ENCODE measurements around the gene ESR1. TPM values are rescaled to one million over a fixed set of nuclear protein-coding genes. Genes with fewer than 3 reads are reported as not detected.
A peak's percentile ranks its signal among the peaks of the same experiment; 100 is the strongest.

The ESR1 gene
- 1 to 10 TPM in 3 of 4 donors, under 1 TPM in 1; 0.66 to 1.9 (median 1.1) TPM for polyA plus RNA-seq (ENCODE audit: insufficient read length in 4 of 4)

- no peak for DNase-seq (ENCODE audit: low read depth in 4 of 4, low spot score in 3 of 4)
Measured at GRCh38 chr6:151807513-151808370, at the start of gene ESR1. Gene ESR1 (plus strand): TSS chr6:151807682. CDS start chr6:151807913, 231 bp downstream.

DNA sequence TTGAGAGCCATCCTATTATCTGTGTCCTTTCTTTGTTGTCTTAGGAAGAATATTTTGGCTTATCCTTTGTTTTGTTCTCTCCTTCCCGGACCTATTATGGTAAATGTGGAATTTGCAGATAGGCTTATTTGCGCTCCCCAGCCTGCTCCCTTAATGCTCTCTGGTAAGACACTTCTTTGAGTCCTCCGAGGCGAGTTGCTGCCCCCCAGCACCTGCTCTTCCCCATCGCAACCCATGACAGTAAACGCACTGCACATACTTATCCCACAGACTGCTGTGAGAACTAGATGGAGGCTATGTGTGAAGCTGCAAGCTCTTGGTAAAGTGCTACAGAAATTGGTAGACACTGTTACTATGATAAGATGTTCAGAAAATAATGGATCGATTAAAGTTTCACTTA, 47.0 kb upstream of the ESR1 start:
- no peak for DNase-seq (ENCODE audit: low read depth in 4 of 4, low spot score in 3 of 4)

DNA sequence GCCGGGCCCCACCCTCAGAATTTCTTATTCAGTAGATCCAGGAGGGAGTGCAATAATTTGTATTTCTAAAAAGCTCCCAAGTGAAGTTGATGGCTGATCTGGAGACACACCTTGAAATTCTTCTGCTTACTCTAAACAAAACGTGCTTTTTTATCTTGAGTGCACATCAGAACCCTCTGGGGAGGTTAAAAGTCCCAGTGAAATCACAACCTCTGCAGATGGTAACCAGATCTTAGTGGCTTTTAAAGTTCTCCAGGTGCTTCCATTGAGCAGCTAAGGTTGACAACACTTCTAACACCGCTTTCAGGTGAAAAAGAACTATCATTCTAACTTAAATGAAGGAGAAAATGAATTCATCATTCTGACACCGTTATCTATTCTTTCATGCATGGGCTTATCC, 45.6 kb upstream of the ESR1 start:
- no peak for DNase-seq (ENCODE audit: low read depth in 4 of 4, low spot score in 3 of 4)

DNA sequence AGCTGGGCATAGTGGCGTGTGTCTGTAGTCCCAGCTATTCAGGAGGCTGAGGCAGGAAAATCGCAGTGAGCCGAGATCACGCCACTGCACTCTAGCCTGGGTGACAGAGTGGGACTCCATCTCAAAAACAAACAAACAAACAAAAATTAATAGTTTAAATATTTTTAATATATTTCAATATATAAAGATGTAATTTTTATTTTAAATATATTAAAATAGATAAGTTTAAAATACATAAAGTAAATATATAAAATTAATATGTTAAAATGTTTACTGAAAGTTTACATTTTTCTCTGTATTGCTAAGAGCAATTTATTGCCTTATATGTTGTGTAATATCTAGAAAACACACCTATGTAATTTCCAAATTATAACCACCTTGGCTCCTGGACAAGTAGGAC, 44.7 kb upstream of the ESR1 start:
- no peak for DNase-seq (ENCODE audit: low read depth in 4 of 4, low spot score in 3 of 4)

DNA sequence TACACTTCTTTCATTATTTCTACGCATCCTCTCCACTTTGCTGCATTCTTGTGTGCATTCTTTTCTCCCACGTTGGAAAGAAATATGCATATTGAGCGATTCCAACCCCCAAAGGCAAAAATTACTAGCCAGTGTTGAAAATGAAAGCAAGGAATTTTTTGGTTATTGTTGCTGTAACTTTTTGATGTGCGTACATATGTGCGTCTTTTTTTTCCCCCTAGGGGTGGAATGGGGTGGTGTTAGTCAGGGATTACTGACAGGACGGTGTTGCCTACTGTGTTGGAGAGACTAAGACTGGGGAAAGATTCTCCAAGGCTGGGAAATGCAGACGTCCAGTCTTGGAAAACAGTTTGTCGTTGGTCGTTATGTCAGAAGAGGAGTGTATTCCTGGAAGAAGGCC, 44.2 kb upstream of the ESR1 start:
- DNase-seq (ENCODE audit: low read depth in 4 of 4, low spot score in 3 of 4) = no peak

- peak in 3 of 4 donors; percentile 25 to 36 (median 33) for DNase-seq (ENCODE audit: low read depth in 4 of 4, low spot score in 3 of 4)
Measured at GRCh38 chr6:151763938-151764680, 43.4 kb upstream of the ESR1 start.

DNA sequence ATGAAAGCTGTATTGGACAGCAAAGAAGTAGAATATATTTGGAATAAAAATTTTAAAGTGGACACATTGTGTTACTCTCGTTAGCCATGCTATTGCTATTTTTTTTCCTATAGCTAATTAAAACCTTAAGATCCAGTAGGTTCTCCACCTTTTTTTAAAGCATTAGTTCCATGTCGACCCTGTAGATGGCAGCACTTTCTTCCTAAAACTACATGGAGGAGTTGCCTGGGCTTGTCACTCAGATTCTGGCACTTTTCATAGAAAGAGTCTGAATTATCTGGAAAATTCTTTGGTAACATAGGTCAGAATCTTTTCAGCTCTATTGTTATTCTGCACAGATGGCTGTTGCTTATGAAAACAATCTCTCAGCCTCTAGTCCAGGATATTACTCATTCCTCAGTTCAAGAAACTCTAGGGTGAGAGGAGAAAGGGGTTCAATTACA, 42.0 kb upstream of the ESR1 start:
- peak in 3 of 4 donors; percentile 19 to 50 (median 45) for DNase-seq (ENCODE audit: low read depth in 4 of 4, low spot score in 3 of 4)

DNA sequence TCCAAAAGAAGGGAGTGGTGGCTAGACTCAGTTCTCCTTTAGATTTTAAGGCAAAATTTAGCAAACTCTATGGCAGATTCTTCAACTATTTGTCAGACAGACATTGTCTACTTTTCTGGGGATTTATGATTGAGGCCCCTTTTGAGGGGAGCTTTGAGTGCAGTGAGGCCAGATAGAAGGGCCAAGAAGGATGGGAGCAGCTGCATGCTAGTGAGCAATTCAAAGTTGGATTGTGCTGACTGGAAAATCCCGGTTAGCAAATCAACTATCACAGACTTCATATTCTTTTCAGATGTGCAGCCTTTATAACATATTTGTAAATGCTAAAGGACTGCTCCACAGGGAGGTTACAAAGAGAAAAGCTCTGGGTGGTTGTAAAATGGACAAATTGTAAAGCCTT, 35.0 kb upstream of the ESR1 start:
- DNase-seq (ENCODE audit: low read depth in 4 of 4, low spot score in 3 of 4) = no peak

DNA sequence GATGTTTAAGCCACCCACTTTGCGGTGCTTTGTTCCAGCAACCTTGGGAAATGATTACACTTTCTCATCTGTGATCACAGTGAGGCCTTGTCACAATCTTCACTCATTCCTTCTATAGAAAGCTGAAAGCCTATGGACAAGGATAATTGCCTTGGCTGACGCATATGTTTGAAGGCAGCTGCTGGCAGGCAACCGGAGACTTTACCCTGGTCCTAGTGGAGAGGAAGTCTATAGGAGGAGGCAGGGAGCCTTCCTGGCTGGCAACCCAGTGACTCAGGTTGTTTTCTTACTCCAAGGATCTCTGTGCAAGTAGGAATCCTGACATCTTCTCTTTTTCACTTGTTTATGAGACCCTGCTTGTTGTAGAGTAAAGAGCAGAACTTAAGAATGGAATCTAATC, 34.1 kb upstream of the ESR1 start:
- no peak for DNase-seq (ENCODE audit: low read depth in 4 of 4, low spot score in 3 of 4)

GRCh38 chr6:151782560-151782959, 24.9 kb upstream of the ESR1 start:
- no peak for DNase-seq (ENCODE audit: low read depth in 4 of 4, low spot score in 3 of 4)

DNA sequence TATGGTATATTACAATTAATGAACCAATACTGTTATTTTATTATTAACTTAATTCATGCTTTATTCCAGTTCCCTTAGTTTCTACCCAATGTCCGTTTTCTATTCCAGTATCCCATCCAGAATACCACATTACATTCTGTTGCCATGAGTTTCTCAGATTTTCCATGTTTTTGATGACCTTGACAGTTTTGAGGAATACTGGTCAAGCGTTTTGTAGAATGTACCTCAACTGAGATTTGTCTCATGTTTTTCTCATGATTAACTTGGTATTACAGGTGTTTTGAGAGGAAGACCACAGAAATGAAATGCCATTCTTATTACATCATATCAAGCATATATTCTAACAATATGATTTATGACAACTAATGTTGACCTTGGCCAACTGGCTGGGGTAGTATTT, 23.8 kb upstream of the ESR1 start:
- DNase-seq (ENCODE audit: low read depth in 4 of 4, low spot score in 3 of 4) = no peak

DNA sequence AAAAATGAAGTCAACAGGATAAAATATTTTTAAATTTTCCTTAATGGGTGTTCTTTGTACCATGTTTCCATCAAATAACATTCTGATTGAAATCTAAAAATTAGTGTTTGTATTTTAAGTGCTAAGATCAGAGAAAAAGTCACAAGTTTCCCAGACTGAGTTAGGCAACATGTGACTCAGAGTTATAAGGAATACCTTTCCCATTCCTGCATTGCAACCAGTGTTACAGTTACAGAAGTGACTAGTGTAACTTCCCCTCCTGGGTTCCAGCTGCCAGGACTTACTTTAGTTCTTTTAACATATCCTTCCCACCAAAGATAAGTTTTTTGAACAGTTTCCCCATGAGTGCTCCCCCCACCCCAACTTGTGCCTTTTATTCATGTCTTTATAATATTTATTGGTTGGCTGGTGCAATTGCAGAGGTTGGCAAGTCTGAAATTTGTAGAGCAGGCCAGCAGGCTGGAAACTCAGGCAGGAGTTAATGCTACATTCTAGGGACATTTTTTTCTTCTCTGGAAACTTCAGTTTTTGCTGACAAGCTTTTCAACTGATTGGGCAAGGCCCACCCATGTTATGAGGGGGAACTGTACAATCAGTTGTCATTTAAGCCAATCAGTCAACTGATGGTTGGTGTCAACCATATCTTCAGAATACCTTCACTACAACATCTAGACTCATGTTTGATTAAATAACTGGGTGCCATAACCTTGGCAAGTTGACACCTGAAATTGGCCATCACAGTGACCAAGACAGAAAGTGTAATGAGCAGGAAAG, 22.9 kb upstream of the ESR1 start:
- no peak for DNase-seq (ENCODE audit: low read depth in 4 of 4, low spot score in 3 of 4)

GRCh38 chr6:151796842-151797530, 10.5 kb upstream of the ESR1 start:
- no peak for DNase-seq (ENCODE audit: low read depth in 4 of 4, low spot score in 3 of 4)

GRCh38 chr6:151803743-151804142, 3.7 kb upstream of the ESR1 start:
- no peak for DNase-seq (ENCODE audit: low read depth in 4 of 4, low spot score in 3 of 4)

DNA sequence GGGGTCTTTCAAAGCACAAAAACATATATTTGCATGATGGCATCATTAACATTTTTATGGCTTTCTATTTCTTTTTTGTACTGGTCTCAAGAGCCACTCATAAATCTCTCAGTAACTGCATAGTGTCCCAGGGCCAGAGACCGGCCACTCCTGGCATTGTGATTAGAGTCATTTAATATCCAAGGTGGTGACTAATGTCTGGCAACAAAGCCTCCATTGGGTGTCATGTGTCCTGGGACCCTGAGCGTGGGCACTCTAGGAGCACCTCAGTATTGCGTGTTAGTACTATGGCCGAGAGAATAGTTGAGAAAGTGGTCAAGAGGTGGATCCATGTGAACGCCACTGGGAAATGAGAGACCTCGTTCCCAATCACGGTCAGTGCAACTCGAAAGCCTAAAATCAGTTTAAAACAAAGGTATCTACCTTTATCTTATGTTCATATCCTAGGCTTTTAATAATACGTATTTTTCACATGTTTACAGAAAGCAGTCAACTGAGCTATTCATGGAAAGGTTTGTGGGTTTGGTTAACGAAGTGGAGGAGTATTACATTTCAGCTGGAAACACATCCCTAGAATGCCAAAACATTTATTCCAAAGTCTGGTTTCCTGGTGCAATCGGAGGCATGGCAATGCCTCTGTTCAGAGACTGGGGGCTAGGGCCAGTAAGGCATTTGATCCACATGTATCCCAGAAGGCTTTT, 2.7 kb upstream of the ESR1 start:
- DNase-seq (ENCODE audit: low read depth in 4 of 4, low spot score in 3 of 4) = no peak

DNA sequence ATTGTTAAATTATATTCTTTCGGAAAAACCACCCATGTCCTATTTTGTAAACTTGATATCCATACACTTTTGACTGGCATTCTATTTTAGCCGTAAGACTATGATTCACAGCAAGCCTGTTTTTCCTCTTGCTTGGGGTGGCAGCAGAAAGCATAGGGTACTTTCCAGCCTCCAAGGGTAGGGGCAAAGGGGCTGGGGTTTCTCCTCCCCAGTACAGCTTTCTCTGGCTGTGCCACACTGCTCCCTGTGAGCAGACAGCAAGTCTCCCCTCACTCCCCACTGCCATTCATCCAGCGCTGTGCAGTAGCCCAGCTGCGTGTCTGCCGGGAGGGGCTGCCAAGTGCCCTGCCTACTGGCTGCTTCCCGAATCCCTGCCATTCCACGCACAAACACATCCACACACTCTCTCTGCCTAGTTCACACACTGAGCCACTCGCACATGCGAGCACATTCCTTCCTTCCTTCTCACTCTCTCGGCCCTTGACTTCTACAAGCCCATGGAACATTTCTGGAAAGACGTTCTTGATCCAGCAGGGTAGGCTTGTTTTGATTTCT, 2.1 kb upstream of the ESR1 start:
- no peak for DNase-seq (ENCODE audit: low read depth in 4 of 4, low spot score in 3 of 4)

- DNase-seq (ENCODE audit: low read depth in 4 of 4, low spot score in 3 of 4) = no peak
Measured at GRCh38 chr6:151806757-151807512, 547 bp upstream of the ESR1 start.

GRCh38 chr6:151808371-151809241, 1.1 kb downstream of the ESR1 start:
- no peak for DNase-seq (ENCODE audit: low read depth in 4 of 4, low spot score in 3 of 4)
